Choroid plexus epithelial cell (primary cell): ENCODE data around the gene FRMD4B.

Source experiments
- DNase-seq: peaks from one replicate; pipeline ENCODE4 v3.0.0-alpha.2; 2010; ENCODE audit warnings: low read depth
- H3K4me3 ChIP-seq: 2 replicates; pipeline ENCODE4 v1.5.1; 2011; ENCODE audit warnings: low read depth, mild to moderate bottlenecking, control low read depth, low read length, moderate library complexity
- TF ChIP-seq, protein P1 (sequence below): conservative IDR thresholded peaks from 2 replicates; pipeline ENCODE4 v1.5.1; 2011; ENCODE audit warnings: low read depth, mild to moderate bottlenecking, control low read depth, inconsistent platforms, low read length, moderate library complexity

Gene FRMD4B

GRCh38 chr3:69178082-69178481 is 207.8 kb downstream of the FRMD4B start:
- DNase-seq, result no peak
- TF ChIP-seq, protein P1, sequence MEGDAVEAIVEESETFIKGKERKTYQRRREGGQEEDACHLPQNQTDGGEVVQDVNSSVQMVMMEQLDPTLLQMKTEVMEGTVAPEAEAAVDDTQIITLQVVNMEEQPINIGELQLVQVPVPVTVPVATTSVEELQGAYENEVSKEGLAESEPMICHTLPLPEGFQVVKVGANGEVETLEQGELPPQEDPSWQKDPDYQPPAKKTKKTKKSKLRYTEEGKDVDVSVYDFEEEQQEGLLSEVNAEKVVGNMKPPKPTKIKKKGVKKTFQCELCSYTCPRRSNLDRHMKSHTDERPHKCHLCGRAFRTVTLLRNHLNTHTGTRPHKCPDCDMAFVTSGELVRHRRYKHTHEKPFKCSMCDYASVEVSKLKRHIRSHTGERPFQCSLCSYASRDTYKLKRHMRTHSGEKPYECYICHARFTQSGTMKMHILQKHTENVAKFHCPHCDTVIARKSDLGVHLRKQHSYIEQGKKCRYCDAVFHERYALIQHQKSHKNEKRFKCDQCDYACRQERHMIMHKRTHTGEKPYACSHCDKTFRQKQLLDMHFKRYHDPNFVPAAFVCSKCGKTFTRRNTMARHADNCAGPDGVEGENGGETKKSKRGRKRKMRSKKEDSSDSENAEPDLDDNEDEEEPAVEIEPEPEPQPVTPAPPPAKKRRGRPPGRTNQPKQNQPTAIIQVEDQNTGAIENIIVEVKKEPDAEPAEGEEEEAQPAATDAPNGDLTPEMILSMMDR, result no peak
- H3K4me3 ChIP-seq, result no peak overlapping the region

GRCh38 chr3:69174871-69175737 is 210.8 kb downstream of the FRMD4B start:
- TF ChIP-seq, protein P1, result no peak
- peak; percentile 17 for DNase-seq
- H3K4me3 ChIP-seq, result no peak overlapping the region

GRCh38 chr3:69174445-69174844 is 211.4 kb downstream of the FRMD4B start:
- DNase-seq, result no peak
- H3K4me3 ChIP-seq, result no peak overlapping the region
- TF ChIP-seq, protein P1, result no peak

DNA sequence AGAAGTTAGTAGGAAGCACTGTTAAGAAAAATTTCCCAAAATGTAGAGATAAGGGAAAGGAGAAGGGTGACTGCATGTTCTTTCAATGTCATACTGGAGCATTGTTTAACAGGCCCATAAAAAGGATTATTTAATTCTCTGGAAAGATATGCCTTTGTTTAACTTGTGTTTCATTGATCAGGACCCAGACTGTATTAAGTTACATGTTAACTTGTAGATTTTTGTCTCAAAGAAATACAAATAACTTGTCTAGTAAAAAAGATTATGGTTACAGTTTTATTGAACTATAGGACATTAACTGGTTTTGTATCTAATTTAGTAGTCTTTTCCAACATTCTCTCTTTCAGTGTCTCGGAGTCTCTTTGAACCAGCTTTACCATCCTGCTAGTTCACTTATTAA is 213.8 kb downstream of the FRMD4B start:
- H3K4me3 ChIP-seq, result no peak overlapping the region
- no peak for DNase-seq
- TF ChIP-seq, protein P1, result no peak

DNA sequence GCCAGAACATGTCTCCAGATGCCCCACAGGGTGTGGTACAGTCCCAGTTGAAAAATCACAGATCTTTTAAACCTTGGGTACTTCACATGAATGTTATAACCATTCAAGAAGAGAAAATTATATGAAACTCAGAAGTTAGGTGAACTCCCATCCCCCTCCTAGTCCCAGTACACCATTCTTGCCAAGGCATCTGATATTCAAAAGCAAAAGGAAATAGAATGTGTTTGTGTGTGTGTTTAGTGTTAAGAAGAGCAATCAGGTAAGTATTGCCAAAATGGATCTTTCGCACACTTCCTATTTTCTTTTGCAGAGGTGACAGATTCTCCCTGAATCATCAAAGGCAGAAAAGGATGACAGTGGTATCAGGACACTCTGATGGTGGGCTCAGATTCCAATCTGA is 219.4 kb downstream of the FRMD4B start:
- H3K4me3 ChIP-seq, result no peak overlapping the region
- no peak for DNase-seq
- TF ChIP-seq, protein P1, result no peak

GRCh38 chr3:69165744-69166143 is 220.1 kb downstream of the FRMD4B start:
- no peak for DNase-seq
- TF ChIP-seq, protein P1, result no peak
- no peak overlapping the region for H3K4me3 ChIP-seq

DNA sequence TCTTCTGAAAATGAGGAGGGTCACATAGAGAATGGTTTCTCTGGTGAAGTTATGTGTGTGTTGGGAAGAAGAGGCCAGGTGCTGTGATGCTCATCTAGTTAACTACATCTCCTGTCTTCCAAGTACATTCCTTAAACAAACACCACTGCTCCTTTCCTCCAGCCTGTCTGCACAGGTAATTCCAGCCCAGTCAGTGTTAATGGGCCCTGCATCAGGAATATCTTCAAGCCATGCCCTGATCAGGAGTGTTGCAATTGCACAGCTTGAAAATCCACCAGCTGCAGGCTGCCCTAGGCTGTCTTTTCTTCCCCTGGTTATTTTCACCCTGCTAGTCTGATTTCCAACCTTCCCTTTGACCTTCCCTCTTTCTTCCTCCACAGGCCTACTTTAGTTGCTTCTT is 221.6 kb downstream of the FRMD4B start:
- TF ChIP-seq, protein P1, result no peak
- DNase-seq, result no peak
- H3K4me3 ChIP-seq, result no peak overlapping the region
